ENCODE measurements around the gene JOSD1. TPM values are rescaled to one million over a fixed set of nuclear protein-coding genes. Genes with fewer than 3 reads are reported as not detected.
A peak's percentile ranks its signal among the peaks of the same experiment; 100 is the strongest.

Gene JOSD1
- total and polyA plus RNA-seq, 2 donors (not counting 3 experiments of a cell fraction or from before 2014, with no cell fraction given) = 61.7 to 73.1 TPM

- TF ChIP-seq MAX (IDR thresholded peaks at IDR 0.05; ENCODE audit: insufficient read depth, insufficient read length) (no peak), EZH2 (IDR thresholded peaks at IDR 0.05; ENCODE audit: borderline replicate concordance, low read depth, low read length, severe bottlenecking) (no peak), JUN (IDR thresholded peaks at IDR 0.05; ENCODE audit: borderline replicate concordance, insufficient read depth, insufficient read length, low read depth) (no peak), MYC (IDR thresholded peaks at IDR 0.05; ENCODE audit: low read depth, low read length) (no peak), CTCF (IDR thresholded peaks at IDR 0.05; ENCODE audit: extremely low read depth in 1 of 2, insufficient read depth in 1 of 2, low read depth in 1 of 2, low read length in 2 of 2) (no peak), POLR2AphosphoS5 (IDR thresholded peaks at IDR 0.05; ENCODE audit: insufficient read depth, low read depth, low read length) (no peak)
Observed at GRCh38 chr22:38697425-38698089, 3.2 kb downstream of the JOSD1 start.

More at GRCh38 chr22:38697425-38698089, 3.2 kb downstream of the JOSD1 start:
- dilution Hi-C loops (cut with MboI; ENCODE audit: extremely low pct_ligation_motif_present, low sequenced_read_pairs) = no loop called here
- Histone ChIP-seq H3K4me1 (ENCODE audit: control insufficient read depth, extremely low read depth, insufficient read depth, low read length) (peaks cover 65% of the 10 kb centered on the region), H3K36me3 (ENCODE audit: control insufficient read depth in 2 of 2, extremely low read depth in 1 of 2, insufficient read depth in 2 of 2, low read length in 2 of 2) (peaks cover 3 to 7% of the 10 kb centered on the region in 2 experiments), H3K4me2 (ENCODE audit: insufficient read depth, low read length) (peak overlapping the region; percentile 77), H3K27me3 (ENCODE audit: control insufficient read depth in 2 of 2, insufficient read depth in 2 of 2, low read length in 2 of 2) (no peaks in the 10 kb centered on the region), H3K4me3 (replicated peaks in 1 of 3; ENCODE audit: insufficient read depth in 1 of 3, low read depth in 1 of 3, low read length in 3 of 3) (peak overlapping the region; percentile 7 to 65 (median 17)), H3K27ac (ENCODE audit: insufficient read depth, low read depth, low read length) (peak overlapping the region; percentile 75), H3K9me3 (replicated peaks; ENCODE audit: control insufficient read depth, insufficient read depth, low read length) (no peaks in the 10 kb centered on the region), H2AFZ (ENCODE audit: low read depth, low read length) (no peak overlapping the region), H3K9ac (replicated peaks; ENCODE audit: extremely low read depth, insufficient read depth, low read length) (peak overlapping the region; percentile 54), H4K20me1 (replicated peaks; ENCODE audit: control insufficient read depth, extremely low read depth, insufficient read depth, low read length) (peaks cover 2% of the 10 kb centered on the region), H3K79me2 (ENCODE audit: control insufficient read depth, insufficient read depth, low read length) (peaks cover 64% of the 10 kb centered on the region), H3K9me1 (replicated peaks; ENCODE audit: control insufficient read depth, extremely low read depth, insufficient read depth, low read length) (no peaks in the 10 kb centered on the region)
- POLR2A ChIA-PET = no interaction called here
- no TSS peak for BruUV-seq (replicated peaks)
- intact Hi-C loops (cut with micrococcal nuclease) = no loop called here
- peak; percentile 49 for FAIRE-seq
- peak; percentile 52 for DNase-seq (ENCODE audit: low read depth, low spot score)
- CTCF ChIA-PET = interaction anchor here (0.6 to 7.3 kb wide), 4 partner anchors 9 to 27 kb away, joined by 3 to 59 read pairs (median 13); partner anchors contain the start of genes GTPBP1 and TOMM22
